ENCODE data around the gene WDFY2. TPM values are rescaled to one million over a fixed set of nuclear protein-coding genes. Genes with fewer than 3 reads are reported as not detected.

WDFY2 gene
- total RNA-seq, 1 experiment from 2014 or later, result 25.7 TPM

DNA sequence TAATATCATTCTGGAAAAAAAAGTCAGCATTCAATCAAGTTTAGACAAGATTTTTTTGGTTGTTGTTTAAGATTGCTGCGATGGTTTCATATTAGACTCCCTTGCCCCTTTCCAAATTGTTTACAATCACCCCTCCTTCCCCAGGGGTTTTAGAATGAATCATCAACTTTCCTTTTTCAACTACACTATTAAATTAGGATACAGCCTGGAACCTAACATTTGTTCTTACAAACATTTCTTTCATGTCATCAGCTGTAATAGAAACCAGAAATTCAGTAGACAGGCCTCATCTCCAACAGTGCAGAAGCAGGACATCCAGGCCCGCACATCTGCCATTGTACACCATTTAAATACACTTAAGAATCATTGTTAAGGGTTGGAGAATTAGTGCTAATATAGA lies 44.4 kb upstream of the WDFY2 start (continued):
- TF ChIP-seq ELF4 (CRISPR knock-in tag; IDR thresholded peaks at IDR 0.05; ENCODE audit: low read depth) (no peak), FOXP1 (CRISPR knock-in tag; IDR thresholded peaks at IDR 0.05; ENCODE audit: borderline replicate concordance) (no peak), GTF2I (CRISPR knock-in tag; conservative IDR thresholded peaks at IDR 0.05) (no peak), JAZF1 (CRISPR knock-in tag; IDR thresholded peaks at IDR 0.05) (no peak), PRRX2 (CRISPR knock-in tag; IDR thresholded peaks at IDR 0.05) (no peak), CBFB (CRISPR knock-in tag; IDR thresholded peaks at IDR 0.05; ENCODE audit: low read depth) (no peak)
- TF ChIP-seq, protein P1, sequence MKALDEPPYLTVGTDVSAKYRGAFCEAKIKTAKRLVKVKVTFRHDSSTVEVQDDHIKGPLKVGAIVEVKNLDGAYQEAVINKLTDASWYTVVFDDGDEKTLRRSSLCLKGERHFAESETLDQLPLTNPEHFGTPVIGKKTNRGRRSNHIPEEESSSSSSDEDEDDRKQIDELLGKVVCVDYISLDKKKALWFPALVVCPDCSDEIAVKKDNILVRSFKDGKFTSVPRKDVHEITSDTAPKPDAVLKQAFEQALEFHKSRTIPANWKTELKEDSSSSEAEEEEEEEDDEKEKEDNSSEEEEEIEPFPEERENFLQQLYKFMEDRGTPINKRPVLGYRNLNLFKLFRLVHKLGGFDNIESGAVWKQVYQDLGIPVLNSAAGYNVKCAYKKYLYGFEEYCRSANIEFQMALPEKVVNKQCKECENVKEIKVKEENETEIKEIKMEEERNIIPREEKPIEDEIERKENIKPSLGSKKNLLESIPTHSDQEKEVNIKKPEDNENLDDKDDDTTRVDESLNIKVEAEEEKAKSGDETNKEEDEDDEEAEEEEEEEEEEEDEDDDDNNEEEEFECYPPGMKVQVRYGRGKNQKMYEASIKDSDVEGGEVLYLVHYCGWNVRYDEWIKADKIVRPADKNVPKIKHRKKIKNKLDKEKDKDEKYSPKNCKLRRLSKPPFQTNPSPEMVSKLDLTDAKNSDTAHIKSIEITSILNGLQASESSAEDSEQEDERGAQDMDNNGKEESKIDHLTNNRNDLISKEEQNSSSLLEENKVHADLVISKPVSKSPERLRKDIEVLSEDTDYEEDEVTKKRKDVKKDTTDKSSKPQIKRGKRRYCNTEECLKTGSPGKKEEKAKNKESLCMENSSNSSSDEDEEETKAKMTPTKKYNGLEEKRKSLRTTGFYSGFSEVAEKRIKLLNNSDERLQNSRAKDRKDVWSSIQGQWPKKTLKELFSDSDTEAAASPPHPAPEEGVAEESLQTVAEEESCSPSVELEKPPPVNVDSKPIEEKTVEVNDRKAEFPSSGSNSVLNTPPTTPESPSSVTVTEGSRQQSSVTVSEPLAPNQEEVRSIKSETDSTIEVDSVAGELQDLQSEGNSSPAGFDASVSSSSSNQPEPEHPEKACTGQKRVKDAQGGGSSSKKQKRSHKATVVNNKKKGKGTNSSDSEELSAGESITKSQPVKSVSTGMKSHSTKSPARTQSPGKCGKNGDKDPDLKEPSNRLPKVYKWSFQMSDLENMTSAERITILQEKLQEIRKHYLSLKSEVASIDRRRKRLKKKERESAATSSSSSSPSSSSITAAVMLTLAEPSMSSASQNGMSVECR (CRISPR knock-in tag; IDR thresholded peaks at IDR 0.05; ENCODE audit: borderline replicate concordance), result no peak
- TF ChIP-seq, protein P2, sequence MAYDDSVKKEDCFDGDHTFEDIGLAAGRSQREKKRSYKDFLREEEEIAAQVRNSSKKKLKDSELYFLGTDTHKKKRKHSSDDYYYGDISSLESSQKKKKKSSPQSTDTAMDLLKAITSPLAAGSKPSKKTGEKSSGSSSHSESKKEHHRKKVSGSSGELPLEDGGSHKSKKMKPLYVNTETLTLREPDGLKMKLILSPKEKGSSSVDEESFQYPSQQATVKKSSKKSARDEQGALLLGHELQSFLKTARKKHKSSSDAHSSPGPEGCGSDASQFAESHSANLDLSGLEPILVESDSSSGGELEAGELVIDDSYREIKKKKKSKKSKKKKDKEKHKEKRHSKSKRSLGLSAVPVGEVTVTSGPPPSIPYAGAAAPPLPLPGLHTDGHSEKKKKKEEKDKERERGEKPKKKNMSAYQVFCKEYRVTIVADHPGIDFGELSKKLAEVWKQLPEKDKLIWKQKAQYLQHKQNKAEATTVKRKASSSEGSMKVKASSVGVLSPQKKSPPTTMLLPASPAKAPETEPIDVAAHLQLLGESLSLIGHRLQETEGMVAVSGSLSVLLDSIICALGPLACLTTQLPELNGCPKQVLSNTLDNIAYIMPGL (CRISPR knock-in tag; IDR thresholded peaks at IDR 0.05), result no peak

DNA sequence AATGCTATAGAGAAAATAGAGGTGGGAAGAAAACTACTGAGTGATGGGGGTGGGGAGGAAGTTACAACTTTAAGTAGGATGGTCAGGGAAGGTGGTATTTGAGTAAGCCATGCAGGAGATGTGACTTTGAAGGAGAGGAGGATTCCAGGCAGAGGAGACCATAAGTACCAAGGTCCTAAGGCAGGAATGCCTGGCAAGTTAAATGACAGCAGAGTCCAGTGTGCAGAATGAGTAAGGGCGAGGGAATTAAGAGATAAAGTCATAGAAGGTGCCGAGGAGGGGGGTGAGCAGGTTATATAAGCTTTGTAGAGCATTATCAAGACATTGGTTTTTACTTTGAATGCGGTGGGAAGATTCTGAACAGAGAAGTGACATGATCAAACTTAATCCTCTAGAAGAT lies 43.2 kb upstream of the WDFY2 start:
- no peaks in the 10 kb centered on the region; the same call in 1 of the 2 replicates for H3K27me3 Mint-ChIP-seq (ENCODE audit: low read depth)
- no peak overlapping the region for H3K4me3 Mint-ChIP-seq
- peaks cover 32% of the 10 kb centered on the region for H3K4me1 Mint-ChIP-seq
- DNase-seq (ENCODE audit: low spot score) (no peak), ATAC-seq (no peak)
- no peak overlapping the region for H3K27ac Mint-ChIP-seq
- H3K9me3 Mint-ChIP-seq, result 0 out of 2 replicates have a peak, but pooled peaks cover 4% of the 10 kb centered on the region
- CTCF ChIA-PET, result no interaction called here
- no peaks in the 10 kb centered on the region for H3K36me3 Mint-ChIP-seq
- POLR2A ChIA-PET, result no interaction called here
- TF ChIP-seq, protein P3, sequence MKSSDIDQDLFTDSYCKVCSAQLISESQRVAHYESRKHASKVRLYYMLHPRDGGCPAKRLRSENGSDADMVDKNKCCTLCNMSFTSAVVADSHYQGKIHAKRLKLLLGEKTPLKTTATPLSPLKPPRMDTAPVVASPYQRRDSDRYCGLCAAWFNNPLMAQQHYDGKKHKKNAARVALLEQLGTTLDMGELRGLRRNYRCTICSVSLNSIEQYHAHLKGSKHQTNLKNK (CRISPR knock-in tag; IDR thresholded peaks at IDR 0.05), result no peak
- TF ChIP-seq, protein P4, sequence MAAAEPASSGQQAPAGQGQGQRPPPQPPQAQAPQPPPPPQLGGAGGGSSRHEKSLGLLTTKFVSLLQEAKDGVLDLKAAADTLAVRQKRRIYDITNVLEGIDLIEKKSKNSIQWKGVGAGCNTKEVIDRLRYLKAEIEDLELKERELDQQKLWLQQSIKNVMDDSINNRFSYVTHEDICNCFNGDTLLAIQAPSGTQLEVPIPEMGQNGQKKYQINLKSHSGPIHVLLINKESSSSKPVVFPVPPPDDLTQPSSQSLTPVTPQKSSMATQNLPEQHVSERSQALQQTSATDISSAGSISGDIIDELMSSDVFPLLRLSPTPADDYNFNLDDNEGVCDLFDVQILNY (CRISPR knock-in tag; IDR thresholded peaks at IDR 0.05), result no peak
- TF ChIP-seq OVOL2 (CRISPR knock-in tag; IDR thresholded peaks at IDR 0.05; ENCODE audit: borderline replicate concordance) (no peak), NFATC4 (CRISPR knock-in tag; IDR thresholded peaks at IDR 0.05) (no peak), GTF2I (CRISPR knock-in tag; conservative IDR thresholded peaks at IDR 0.05) (no peak), NFE2L1 (CRISPR knock-in tag; IDR thresholded peaks at IDR 0.05) (no peak), NR3C1 (CRISPR knock-in tag; conservative IDR thresholded peaks at IDR 0.05; ENCODE audit: low read depth) (no peak)
- TF ChIP-seq, protein P5, sequence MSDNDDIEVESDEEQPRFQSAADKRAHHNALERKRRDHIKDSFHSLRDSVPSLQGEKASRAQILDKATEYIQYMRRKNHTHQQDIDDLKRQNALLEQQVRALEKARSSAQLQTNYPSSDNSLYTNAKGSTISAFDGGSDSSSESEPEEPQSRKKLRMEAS (CRISPR knock-in tag; IDR thresholded peaks at IDR 0.05), result no peak
- TF ChIP-seq, protein P6, sequence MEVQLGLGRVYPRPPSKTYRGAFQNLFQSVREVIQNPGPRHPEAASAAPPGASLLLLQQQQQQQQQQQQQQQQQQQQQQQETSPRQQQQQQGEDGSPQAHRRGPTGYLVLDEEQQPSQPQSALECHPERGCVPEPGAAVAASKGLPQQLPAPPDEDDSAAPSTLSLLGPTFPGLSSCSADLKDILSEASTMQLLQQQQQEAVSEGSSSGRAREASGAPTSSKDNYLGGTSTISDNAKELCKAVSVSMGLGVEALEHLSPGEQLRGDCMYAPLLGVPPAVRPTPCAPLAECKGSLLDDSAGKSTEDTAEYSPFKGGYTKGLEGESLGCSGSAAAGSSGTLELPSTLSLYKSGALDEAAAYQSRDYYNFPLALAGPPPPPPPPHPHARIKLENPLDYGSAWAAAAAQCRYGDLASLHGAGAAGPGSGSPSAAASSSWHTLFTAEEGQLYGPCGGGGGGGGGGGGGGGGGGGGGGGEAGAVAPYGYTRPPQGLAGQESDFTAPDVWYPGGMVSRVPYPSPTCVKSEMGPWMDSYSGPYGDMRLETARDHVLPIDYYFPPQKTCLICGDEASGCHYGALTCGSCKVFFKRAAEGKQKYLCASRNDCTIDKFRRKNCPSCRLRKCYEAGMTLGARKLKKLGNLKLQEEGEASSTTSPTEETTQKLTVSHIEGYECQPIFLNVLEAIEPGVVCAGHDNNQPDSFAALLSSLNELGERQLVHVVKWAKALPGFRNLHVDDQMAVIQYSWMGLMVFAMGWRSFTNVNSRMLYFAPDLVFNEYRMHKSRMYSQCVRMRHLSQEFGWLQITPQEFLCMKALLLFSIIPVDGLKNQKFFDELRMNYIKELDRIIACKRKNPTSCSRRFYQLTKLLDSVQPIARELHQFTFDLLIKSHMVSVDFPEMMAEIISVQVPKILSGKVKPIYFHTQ (CRISPR knock-in tag; IDR thresholded peaks at IDR 0.05), result no peak
- TF ChIP-seq, protein P1 (CRISPR knock-in tag; IDR thresholded peaks at IDR 0.05; ENCODE audit: borderline replicate concordance), result no peak
- TF ChIP-seq, protein P7, sequence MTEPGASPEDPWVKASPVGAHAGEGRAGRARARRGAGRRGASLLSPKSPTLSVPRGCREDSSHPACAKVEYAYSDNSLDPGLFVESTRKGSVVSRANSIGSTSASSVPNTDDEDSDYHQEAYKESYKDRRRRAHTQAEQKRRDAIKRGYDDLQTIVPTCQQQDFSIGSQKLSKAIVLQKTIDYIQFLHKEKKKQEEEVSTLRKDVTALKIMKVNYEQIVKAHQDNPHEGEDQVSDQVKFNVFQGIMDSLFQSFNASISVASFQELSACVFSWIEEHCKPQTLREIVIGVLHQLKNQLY (CRISPR knock-in tag; IDR thresholded peaks at IDR 0.05), result no peak
- TF ChIP-seq, protein P8, sequence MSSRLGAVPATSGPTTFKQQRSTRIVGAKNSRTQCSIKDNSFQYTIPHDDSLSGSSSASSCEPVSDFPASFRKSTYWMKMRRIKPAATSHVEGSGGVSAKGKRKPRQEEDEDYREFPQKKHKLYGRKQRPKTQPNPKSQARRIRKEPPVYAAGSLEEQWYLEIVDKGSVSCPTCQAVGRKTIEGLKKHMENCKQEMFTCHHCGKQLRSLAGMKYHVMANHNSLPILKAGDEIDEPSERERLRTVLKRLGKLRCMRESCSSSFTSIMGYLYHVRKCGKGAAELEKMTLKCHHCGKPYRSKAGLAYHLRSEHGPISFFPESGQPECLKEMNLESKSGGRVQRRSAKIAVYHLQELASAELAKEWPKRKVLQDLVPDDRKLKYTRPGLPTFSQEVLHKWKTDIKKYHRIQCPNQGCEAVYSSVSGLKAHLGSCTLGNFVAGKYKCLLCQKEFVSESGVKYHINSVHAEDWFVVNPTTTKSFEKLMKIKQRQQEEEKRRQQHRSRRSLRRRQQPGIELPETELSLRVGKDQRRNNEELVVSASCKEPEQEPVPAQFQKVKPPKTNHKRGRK (CRISPR knock-in tag; IDR thresholded peaks at IDR 0.05; ENCODE audit: borderline replicate concordance), result no peak

All from WTC11 (cell line).